ENCODE results near the gene CRIM1.

CRIM1 gene

DNA sequence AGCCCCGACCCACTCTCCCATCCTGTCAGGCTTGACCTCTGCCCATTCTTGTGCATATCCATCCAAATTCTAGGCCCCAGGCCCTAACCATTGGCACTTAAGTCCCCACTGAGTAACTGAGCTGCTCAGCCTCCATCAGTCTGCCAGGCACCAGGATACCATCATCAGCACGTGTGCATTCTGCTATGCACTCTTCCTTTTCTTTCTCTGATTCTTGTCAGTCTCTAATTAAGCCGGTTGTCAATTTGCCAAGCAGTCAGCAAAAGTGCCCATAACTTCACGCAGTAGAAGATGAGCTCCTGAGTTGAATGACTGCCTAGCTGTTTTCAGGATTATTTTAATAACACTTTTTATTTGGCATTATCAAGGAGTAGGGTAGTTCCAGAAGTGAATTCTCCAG lies 135.2 kb downstream of the CRIM1 start:
- no peak for DNase-seq

DNA sequence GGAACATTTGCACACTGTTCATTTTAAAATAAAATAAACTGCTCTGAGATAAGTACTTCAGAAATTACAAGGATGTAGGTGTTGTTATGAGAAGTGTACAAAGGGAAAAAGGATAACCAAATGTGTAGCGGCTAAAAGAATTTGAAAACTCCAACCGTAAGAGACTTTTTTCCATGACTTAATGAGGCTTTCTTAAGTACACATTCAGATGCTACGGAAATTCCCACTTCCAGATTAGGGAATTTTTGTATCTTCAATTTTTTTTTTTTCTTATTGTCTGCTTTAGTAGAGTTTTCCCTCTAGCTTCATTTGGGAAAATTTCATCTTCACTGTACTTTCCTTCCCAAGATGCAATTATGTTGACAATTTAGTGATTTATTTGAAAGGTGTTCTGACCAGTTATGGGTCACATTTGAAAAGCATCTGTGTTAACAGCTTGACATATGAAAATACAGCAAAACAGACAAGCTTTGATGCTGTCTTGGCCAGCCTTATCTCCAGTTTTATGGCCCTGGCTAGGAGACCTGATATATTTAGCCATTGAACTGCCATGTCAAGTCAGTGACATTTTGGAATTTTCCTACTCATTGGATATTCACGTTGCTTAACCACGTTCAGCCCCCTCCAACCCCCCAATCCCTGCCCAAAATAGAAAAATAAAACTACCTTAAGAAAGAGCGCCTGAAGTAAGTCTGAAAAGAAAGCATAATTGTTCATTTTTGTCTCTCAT lies 136.8 kb downstream of the CRIM1 start:
- no peak for DNase-seq

- no peak for DNase-seq
Measured at GRCh38 chr2:36493306-36493705, 137.7 kb downstream of the CRIM1 start.

DNA sequence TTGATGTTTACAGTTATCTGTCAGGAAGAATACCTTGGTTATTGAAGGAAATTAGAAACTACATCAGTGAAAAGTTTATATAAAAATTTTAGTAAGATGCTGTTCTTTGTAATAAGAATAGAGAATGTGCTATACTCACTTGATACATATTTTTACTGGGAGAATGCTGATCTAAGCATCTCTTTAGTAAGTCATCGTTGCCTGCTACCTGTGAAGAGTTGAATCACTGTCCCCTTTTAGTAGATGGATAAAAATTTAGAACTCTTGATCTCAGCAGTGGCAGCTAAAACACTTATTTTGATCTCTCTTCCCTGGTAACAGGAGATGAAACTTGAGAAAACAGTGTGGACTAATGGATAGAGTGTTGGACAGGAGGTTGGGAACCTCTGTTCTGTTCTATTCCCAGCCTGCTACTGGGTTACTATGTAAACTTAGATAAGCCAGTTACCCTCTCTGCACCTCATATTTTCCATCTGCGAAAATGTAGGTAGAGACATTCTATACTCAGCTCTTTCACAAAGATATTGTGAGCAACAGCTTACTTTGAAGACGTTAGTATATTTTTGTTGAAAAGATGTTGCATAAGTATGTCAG lies 142.1 kb downstream of the CRIM1 start:
- DNase-seq = no peak

DNA sequence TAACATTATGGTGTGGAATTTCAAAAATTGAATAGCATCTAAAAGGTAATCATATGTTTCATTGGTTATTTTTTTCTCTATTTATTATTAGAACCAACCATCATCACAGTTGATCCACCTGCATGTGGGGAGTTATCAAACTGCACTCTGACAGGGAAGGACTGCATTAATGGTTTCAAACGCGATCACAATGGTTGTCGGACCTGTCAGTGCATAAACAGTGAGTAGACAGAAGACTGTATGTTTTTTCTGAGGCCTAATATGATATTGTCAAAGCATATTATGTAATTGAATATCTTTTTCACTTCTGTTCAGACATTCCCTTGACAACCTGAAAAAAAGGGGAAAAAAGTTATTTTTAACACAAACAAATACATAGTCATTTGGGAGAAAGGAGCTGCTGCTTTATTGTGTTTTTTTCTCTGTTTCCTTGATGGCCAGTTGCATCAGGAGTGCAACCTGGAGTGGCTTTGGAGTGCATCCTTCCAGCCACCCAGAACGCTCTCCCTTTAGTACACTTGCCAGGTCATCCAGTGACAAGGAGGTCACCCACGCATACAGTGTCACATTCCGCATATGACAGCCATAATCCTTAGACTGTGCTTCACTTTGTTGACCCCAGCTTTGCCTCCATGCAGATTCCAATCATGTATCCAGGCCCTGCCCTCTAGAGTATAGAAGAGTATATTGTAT lies 143.7 kb downstream of the CRIM1 start:
- DNase-seq = no peak

DNA sequence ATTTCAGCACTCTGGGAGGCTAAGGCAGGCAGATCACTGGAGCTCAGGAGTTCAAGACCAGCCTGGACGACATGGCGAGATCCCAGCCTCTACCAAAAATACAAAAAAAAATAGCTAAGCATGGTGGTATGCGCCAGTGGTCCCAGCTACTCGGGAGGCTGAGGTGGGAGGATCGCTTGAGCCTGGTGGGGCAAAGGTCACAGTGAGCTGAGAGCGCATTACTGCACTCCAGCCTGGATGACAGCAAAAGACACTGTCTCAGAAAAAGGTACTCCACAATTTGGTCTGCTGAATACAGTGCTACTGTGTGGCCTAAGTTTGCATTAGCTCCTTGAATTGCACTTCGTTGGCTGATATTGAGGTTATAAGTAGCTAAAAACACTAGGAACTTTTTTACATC lies 144.5 kb downstream of the CRIM1 start:
- DNase-seq = no peak

GRCh38 chr2:36502081-36502480 lies 146.5 kb downstream of the CRIM1 start:
- DNase-seq = no peak

DNA sequence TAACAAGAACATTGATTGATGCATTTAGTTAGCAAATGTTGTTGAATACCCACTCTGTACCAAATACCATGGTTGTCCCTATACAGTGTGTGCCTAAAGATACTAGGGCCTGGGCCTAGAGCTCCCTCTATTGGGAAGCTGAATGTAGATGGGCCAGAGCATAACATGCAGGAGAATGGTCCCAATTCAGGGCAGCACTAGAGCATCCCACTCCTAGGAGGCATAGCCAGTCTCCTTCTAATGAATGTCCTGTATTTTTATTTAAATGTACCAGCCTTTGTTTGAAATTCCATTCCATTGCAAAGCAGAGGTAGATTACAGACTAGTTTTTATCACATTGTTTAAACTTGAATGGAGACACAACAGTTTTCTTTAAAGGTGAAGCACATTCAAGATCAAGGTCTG lies 151.8 kb downstream of the CRIM1 start:
- DNase-seq = peak; percentile 8

- no peak for DNase-seq
Measured at GRCh38 chr2:36509075-36509474, 153.5 kb downstream of the CRIM1 start.

GRCh38 chr2:36511858-36512603 lies 156.5 kb downstream of the CRIM1 start:
- DNase-seq = no peak

- no peak for DNase-seq
Measured at GRCh38 chr2:36512705-36513104, 157.1 kb downstream of the CRIM1 start.

DNA sequence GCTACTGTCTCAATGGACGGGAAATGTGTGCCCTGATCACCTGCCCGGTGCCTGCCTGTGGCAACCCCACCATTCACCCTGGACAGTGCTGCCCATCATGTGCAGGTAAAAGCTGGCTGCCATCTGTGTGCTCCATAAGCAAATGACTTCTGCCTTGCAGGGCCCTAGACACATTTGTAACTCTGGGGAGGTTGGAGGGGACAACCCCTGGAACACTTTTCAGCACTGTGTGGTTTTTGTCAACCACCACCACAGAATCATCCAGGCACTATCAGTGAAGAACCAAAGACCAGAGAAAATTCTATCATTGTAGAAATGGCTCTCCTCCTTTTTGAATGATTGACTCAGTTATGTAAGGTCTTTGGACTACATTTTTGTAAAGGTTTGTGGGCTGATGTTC lies 158.1 kb downstream of the CRIM1 start:
- no peak for DNase-seq

- no peak for DNase-seq
Measured at GRCh38 chr2:36515538-36515937, 160.0 kb downstream of the CRIM1 start.

DNA sequence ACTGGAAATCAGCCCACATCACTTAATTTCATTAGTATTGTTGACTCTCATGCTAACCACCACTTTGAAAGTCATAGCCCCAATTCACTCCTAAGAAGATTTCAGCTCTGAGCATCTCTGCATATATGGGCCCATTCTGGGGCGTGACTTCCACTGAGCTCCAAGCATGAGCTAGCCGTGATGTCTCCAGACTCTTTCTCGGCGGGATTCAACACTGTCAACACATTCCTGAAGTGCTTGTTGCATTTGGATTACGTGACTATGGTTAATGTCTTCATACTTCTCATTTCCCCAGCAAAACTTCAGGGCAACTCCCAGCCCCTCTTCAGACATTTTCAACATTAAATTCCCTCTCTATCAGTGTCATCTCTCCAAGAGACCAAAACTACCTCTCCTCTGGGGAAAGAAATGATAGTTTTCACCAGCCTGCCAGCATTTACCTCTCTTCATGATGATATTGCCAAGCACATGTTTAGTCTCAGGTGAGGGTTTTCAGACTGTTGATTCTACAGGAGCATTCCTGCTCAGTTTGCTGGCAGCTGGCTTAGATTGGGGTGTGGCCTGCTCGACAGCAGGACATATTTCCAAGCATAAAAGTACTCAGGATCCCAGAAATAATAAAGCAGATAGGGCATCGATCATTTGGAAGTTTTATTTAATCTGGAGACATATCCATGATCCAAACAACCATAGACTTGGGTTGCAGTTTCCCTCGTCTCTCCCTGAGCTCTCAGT lies 160.7 kb downstream of the CRIM1 start:
- DNase-seq = no peak

DNA sequence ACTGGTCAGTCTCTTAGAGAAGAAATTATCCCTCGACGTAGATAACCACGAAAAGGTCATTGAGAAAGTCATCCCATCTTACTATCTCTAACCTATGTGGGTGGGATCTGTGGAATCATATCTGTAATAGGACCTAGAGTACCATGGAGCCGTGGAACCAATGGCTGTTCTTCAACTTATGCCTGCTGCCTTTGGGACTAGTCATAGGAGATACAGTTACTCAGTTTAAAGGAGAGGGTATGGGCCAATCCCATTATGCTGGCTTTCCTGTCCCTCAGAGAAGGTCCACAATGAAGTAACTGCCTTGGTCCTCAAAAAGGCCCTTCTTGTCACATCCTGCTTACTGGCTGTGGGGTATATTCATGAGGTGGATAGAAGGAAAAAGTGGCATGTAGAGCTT lies 164.9 kb downstream of the CRIM1 start:
- DNase-seq = no peak

- no peak for DNase-seq
Measured at GRCh38 chr2:36523153-36523552, 167.6 kb downstream of the CRIM1 start.

GRCh38 chr2:36525245-36525644 lies 169.7 kb downstream of the CRIM1 start:
- DNase-seq = no peak

GRCh38 chr2:36526226-36526625 lies 170.6 kb downstream of the CRIM1 start:
- no peak for DNase-seq

GRCh38 chr2:36528274-36528673 lies 172.7 kb downstream of the CRIM1 start:
- DNase-seq = no peak

DNA sequence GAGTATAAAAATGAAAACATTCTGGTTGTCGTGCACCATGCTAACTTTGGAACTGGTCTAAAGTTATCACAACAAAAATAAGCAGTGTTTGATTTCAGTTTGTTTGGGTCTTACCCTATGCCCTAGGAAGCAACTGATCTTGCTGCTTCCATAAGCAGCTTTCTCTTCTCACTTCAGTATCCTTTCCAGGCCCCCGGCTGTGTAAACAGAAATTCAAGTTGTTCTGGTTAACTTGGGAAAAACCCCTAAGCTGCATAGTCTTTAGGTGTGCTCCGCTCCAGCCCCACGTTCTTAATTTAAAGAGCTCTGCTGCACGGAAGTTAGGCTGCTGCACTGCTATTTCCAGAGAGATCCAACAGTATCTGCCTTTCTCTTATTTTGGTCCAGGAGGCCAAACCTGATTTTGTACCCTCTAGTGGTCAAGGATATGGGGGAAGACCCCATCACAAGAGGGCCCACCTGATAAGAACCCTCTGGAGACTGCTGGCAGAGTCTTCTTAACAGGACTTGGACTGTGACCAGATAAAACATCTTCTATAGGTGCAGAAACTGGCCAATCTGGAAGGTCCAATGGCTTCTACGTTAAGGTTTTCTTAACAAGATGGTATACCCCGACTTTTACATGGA lies 173.3 kb downstream of the CRIM1 start:
- no peak for DNase-seq

- no peak for DNase-seq
Measured at GRCh38 chr2:36530178-36530982, 174.8 kb downstream of the CRIM1 start.

DNA sequence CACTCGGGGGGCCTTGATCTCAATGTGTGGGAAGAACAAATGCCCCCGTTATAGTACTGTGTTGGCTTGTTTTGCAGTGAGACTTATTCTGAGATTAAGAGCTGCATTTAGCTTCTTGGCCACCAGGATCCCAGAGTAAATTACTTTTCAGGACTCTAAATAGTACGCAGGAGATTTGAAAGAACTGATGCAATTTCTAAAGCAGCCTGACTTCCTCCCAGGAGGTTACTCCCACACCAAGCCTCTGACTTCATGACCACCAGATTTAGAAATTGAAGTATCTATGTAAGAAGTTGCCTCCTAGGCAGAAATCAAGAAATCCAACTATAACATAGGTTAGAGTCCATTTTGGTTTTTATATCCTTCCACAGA lies 175.4 kb downstream of the CRIM1 start:
- DNase-seq = no peak
